Sigmoid colon (tissue), 7 donors: ENCODE measurements around the gene SSUH2. TPM values are rescaled to one million over a fixed set of nuclear protein-coding genes. Genes with fewer than 3 reads are reported as not detected.
"Not testable (repeated sequence)": the region's sequence is repeated elsewhere in the genome, so short reads cannot be mapped to it uniquely, and the experiment has no call there.

Experiments used
- DNase-seq: peaks from one replicate; pipeline ENCODE4 v3.0.0-alpha.2; 2019
- H3K27ac ChIP-seq, 4 donors: fragments of 200-600 bp; sonication (generic); one replicate each; pipeline ENCODE4 v1.5.1; 2016 to 2019; ENCODE audit warnings: mild to moderate bottlenecking in 1 of 4
- H3K27me3 ChIP-seq, 3 donors: fragments of 200-600 bp; sonication (generic); one replicate each; pipeline ENCODE4 v1.5.1; 2019; ENCODE audit warnings: mild to moderate bottlenecking in 1 of 3
- H3K36me3 ChIP-seq, 4 donors: fragments of 200-600 bp; sonication (generic); one replicate each; pipeline ENCODE4 v1.5.1; 2016 to 2019
- H3K4me1 ChIP-seq, 4 donors: fragments of 200-600 bp; sonication (generic); one replicate each; pipeline ENCODE4 v1.5.1; 2017 to 2019
- H3K4me3 ChIP-seq, 4 donors: fragments of 200-600 bp; sonication (generic); one replicate each; pipeline ENCODE4 v1.5.1; 2017 to 2019; ENCODE audit warnings: mild to moderate bottlenecking in 2 of 4, moderate library complexity in 1 of 4
- H3K9me3 ChIP-seq, 4 donors: fragments of 200-600 bp in 3 of 4; sonication (generic) in 3 of 4; one replicate each; pipeline versions ENCODE4 v1.5.1 to v1.6.1; 2013 to 2019
- EP300 ChIP-seq, 4 donors: sonication (generic); formaldehyde crosslinking; IDR thresholded peaks; one replicate each; pipeline ENCODE4 v1.6.1; 2017; ENCODE audit warnings: antibody characterized with exemption in 4 of 4
- POLR2A ChIP-seq, 2 donors: fragments of 450-650 bp; IDR thresholded peaks; one replicate each; pipeline ENCODE4 v1.6.1; 2016; ENCODE audit warnings: antibody characterized with exemption in 2 of 2, mild to moderate bottlenecking in 2 of 2, moderate library complexity in 2 of 2
- POLR2AphosphoS5 ChIP-seq, 4 donors: sonication (generic); formaldehyde crosslinking; IDR thresholded peaks; one replicate each; pipeline ENCODE4 v1.6.1; 2017; ENCODE audit warnings: antibody characterized with exemption in 4 of 4
- WGBS, 2 donors: extraction: QIAGEN DNeasy Blood & Tissue Kit; methylation state at CpG; one replicate each; pipeline ENCODE4 v1.1.7; 2013; 5-methylcytosine and 5-hydroxymethylcytosine counted together
- intact Hi-C: fragments of 100-400 bp; cut with DNase I; formaldehyde crosslinking; loops from one replicate; pipeline ENCODE4 v1.15.1; 2023
- polyA plus RNA-seq, 3 donors: library from polyadenylated mRNA; stranded (reverse); fragments of 200-250 nt; gene quantifications; one replicate each; pipeline ENCODE4 v1.2.3, GENCODE V29; 2013
- total RNA-seq, 4 donors: library from RNA; depleted of rRNA; stranded (reverse); fragments of >200 nt; gene quantifications; one replicate each; pipeline ENCODE4 v1.1.0, GENCODE V29; 2016
- TF ChIP-seq, protein P1 (sequence below), 4 experiments: fragments of 450-650 bp in 3 of 4; fragments of 200-600 bp in 1 of 4; IDR thresholded peaks; one replicate each; pipeline ENCODE4 v1.5.1; 2016 to 2019; ENCODE audit warnings: antibody characterized with exemption in 4 of 4, mild to moderate bottlenecking in 3 of 4, moderate library complexity in 2 of 4
- donor health status: healthy with polysubstance abuse.
- donor health status: Bipolar disorder and iron deficiency.
- donor health status: healthy.

SSUH2 gene, protein sequence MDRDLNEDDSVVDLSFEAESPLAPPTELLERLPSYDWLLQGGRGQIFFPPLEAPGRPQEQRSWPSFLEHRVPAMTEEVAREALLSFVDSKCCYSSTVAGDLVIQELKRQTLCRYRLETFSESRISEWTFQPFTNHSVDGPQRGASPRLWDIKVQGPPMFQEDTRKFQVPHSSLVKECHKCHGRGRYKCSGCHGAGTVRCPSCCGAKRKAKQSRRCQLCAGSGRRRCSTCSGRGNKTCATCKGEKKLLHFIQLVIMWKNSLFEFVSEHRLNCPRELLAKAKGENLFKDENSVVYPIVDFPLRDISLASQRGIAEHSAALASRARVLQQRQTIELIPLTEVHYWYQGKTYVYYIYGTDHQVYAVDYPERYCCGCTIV
- under 1 TPM in 2 of 4 donors, not detected in 2; 0.16 to 0.55 TPM for total RNA-seq
- polyA plus RNA-seq, result 1 to 10 TPM in 2 of 3 donors, under 1 TPM in 1; 0.95 to 4.4 (median 2.4) TPM

DNA sequence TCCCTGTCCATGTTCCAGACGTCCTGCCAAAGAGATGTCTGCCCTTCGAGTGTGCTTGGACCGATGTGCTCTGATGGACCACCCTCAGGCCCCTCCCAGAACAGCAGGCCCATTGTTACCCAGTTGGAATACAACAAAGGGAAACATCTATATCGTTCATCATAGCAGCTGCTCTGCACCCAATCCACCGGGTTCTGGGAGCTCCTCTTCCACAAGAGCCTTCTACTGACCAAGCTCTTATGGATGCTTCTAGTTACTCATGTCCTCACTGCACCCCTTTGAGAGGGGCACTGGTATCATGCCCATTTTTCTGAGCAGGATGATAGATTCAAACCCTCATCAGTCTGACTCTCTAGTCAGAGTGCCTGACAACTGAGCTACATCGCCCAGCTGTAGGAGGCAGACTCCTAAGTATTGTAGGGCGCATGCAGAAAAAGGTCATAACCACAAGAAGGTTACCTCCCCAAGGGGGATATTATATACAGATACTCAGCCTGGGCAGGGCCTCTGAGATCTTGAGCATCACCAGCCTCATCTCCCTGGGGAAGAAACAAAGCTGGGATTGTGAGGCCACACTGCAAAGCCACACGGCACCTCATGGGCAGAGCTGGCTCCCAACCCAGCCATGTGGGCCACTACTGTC is at the start of gene SSUH2:
Gene SSUH2, minus strand, starts transcription at position 51 of the 643 bp plus-strand sequence. Its CDS starts 40 bp downstream, at position 11.
- WGBS, 2 donors, result 82% methylated on average over 8 of the region's 8 CpGs
- no peak within 1 kb of the TSS for H3K4me3 ChIP-seq
- TF ChIP-seq EP300 (IDR thresholded peaks at IDR 0.05) (no peak), POLR2AphosphoS5 (IDR thresholded peaks at IDR 0.05) (no peak), POLR2A (IDR thresholded peaks at IDR 0.05) (no peak)
- TF ChIP-seq, protein P1, sequence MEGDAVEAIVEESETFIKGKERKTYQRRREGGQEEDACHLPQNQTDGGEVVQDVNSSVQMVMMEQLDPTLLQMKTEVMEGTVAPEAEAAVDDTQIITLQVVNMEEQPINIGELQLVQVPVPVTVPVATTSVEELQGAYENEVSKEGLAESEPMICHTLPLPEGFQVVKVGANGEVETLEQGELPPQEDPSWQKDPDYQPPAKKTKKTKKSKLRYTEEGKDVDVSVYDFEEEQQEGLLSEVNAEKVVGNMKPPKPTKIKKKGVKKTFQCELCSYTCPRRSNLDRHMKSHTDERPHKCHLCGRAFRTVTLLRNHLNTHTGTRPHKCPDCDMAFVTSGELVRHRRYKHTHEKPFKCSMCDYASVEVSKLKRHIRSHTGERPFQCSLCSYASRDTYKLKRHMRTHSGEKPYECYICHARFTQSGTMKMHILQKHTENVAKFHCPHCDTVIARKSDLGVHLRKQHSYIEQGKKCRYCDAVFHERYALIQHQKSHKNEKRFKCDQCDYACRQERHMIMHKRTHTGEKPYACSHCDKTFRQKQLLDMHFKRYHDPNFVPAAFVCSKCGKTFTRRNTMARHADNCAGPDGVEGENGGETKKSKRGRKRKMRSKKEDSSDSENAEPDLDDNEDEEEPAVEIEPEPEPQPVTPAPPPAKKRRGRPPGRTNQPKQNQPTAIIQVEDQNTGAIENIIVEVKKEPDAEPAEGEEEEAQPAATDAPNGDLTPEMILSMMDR (IDR thresholded peaks at IDR 0.05), result no peak
- H3K9me3 ChIP-seq, result no peaks in the 10 kb centered on the region
- DNase-seq, result peak; percentile 35
- no peak within 1 kb of the TSS for H3K27ac ChIP-seq
- no peaks in the 10 kb centered on the region for H3K36me3 ChIP-seq
- intact Hi-C loops, result no loop called here
- no peaks in the 10 kb centered on the region for H3K27me3 ChIP-seq
- no peaks in the 10 kb centered on the region for H3K4me1 ChIP-seq

GRCh38 chr3:8691295-8691694 is 46.7 kb upstream of the SSUH2 start:
- 63 to 76% methylated on average over 9 of the region's 9 CpGs for WGBS, 2 donors
- H3K4me1 ChIP-seq, DNase-seq, H3K9me3 ChIP-seq, H3K4me3 ChIP-seq, intact Hi-C loops, H3K36me3 ChIP-seq, H3K27me3 ChIP-seq, H3K27ac ChIP-seq: not testable (repeated sequence)

DNA sequence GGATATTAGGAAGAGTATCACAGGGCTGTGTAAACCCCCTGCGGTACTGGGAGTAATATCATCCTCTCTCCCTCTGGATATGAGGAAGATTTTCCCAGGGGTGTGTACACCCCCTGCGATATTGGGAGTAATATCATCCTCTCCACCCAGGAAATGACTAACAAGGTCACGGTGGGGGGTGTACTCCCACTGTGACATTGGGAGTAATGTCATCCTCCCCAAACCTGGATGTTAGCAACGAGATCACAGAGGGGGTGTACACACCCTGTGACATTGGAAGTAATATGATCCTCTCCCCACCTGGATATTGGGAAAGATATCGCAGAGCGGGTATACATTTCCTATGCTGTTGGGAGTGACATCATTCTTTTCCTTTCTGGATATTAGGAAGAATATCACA is 40.4 kb upstream of the SSUH2 start:
- WGBS, 2 donors, result 70 to 89% methylated on average over 6 of the region's 6 CpGs
- H3K27ac ChIP-seq, H3K4me3 ChIP-seq, DNase-seq, H3K4me1 ChIP-seq, intact Hi-C loops, H3K9me3 ChIP-seq, H3K36me3 ChIP-seq: not testable (repeated sequence)
- H3K27me3 ChIP-seq, result peaks cover 0 to 12% (median 0%) of the 10 kb centered on the region in 3 donors

GRCh38 chr3:8682850-8683574 is 38.4 kb upstream of the SSUH2 start:
- H3K4me1 ChIP-seq, H3K4me3 ChIP-seq, intact Hi-C loops, H3K9me3 ChIP-seq, H3K27ac ChIP-seq, H3K36me3 ChIP-seq, DNase-seq: not testable (repeated sequence)
- peaks cover 0 to 30% (median 0%) of the 10 kb centered on the region in 3 donors for H3K27me3 ChIP-seq
- WGBS, 2 donors, result 69 to 71% methylated on average over 19 of the region's 19 CpGs

- intact Hi-C loops, H3K4me1 ChIP-seq, DNase-seq, H3K36me3 ChIP-seq, H3K4me3 ChIP-seq, H3K9me3 ChIP-seq: not testable (repeated sequence)
- peak overlapping the region in 1 of 4 donors; percentile 32 for H3K27ac ChIP-seq
- WGBS, 2 donors, result 59 to 73% methylated on average over 9 of the region's 9 CpGs
- H3K27me3 ChIP-seq, result peaks cover 0 to 34% (median 0%) of the 10 kb centered on the region in 3 donors
Observed at GRCh38 chr3:8681881-8682538, 37.4 kb upstream of the SSUH2 start.

DNA sequence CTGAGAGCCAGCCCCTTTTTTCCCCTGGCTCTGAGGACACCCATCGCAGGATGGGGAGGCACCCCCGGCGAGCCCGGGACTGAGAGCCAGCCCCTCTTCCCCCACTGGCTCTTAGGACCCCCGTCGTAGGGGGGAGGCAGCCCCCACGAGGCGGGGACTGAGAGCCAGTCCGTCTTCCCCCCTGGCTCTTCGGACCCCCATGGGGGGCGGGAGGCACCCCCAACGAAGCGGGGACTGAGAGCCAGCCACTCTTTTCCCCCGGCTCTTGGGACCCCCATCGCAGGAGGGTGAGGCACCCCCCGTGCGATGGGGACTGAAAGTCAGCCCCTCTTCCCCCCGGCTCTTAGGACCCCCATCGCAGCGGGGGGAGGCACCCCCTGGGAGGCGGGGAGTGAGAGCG is 36.8 kb upstream of the SSUH2 start:
- Histone ChIP-seq H3K4me1 (no peaks in the 10 kb centered on the region), H3K27me3 (peaks cover 0 to 34% (median 0%) of the 10 kb centered on the region in 3 donors), H3K27ac (peak overlapping the region in 1 of 4 donors; percentile 32), H3K4me3 (no peak overlapping the region), H3K36me3 (no peaks in the 10 kb centered on the region), H3K9me3 (no peaks in the 10 kb centered on the region)
- intact Hi-C loops, result no loop called here
- TF ChIP-seq, protein P1 (IDR thresholded peaks at IDR 0.05), result no peak
- no peak for TF ChIP-seq POLR2A (IDR thresholded peaks at IDR 0.05)
- TF ChIP-seq POLR2AphosphoS5 (IDR thresholded peaks at IDR 0.05), result no peak
- TF ChIP-seq EP300 (IDR thresholded peaks at IDR 0.05), result no peak
- 85 to 89% methylated on average over 22 of the region's 22 CpGs for whole genome bisulfite sequencing, 2 donors
- DNase-seq, result no peak

- H3K4me3 ChIP-seq, H3K4me1 ChIP-seq, H3K9me3 ChIP-seq, H3K36me3 ChIP-seq, DNase-seq, H3K27ac ChIP-seq, intact Hi-C loops: not testable (repeated sequence)
- peaks cover 0 to 34% (median 0%) of the 10 kb centered on the region in 3 donors for H3K27me3 ChIP-seq
- WGBS, 2 donors, result 59 to 74% methylated on average over 13 of the region's 13 CpGs
Observed at GRCh38 chr3:8679817-8680553, 35.4 kb upstream of the SSUH2 start.
